GM12878 (cell line): ENCODE data around the gene LRTM2. TPM values are rescaled to one million over a fixed set of nuclear protein-coding genes. Genes with fewer than 3 reads are reported as not detected.

Experiments
- ETV6 ChIP-seq, 2 experiments: fragments of 450-650 bp in 1 of 2; IDR thresholded peaks in 1 of 2; conservative IDR thresholded peaks in 1 of 2; 2 replicates each; pipeline ENCODE4 v1.6.1; 2014; ENCODE audit warnings: antibody characterized with exemption in 1 of 2, borderline replicate concordance in 1 of 2, low read depth in 1 of 2, mild to moderate bottlenecking in 1 of 2, moderate library complexity in 1 of 2
- FOXM1 ChIP-seq: IDR thresholded peaks from 2 replicates; pipeline ENCODE4 v1.6.1; 2012; ENCODE audit warnings: low read depth, mild to moderate bottlenecking, inconsistent platforms, low read length, moderate library complexity
- HCFC1 ChIP-seq: fragments of 150-350 bp; IDR thresholded peaks from 2 replicates; pipeline ENCODE4 v1.6.1; 2014; ENCODE audit warnings: low read length
- LARP7 ChIP-seq: fragments of 450-650 bp; IDR thresholded peaks from 2 replicates; pipeline ENCODE4 v1.6.1; 2017; ENCODE audit warnings: mild to moderate bottlenecking
- NR2F1 ChIP-seq: fragments of 450-650 bp; conservative IDR thresholded peaks from 2 replicates; pipeline ENCODE4 v1.6.1; 2017; ENCODE audit warnings: mild to moderate bottlenecking
- RCOR1 ChIP-seq: conservative IDR thresholded peaks from 2 replicates; pipeline ENCODE4 v1.6.1; 2012; ENCODE audit warnings: low read depth, low read length, improper control_type of control experiment
- SIN3A ChIP-seq: IDR thresholded peaks from 2 replicates; pipeline ENCODE4 v1.6.1; 2012; ENCODE audit warnings: low read depth, low read length, improper control_type of control experiment
- SMARCA5 ChIP-seq: fragments of 450-650 bp; IDR thresholded peaks from 2 replicates; pipeline ENCODE4 v1.6.1; 2017; ENCODE audit warnings: mild to moderate bottlenecking
- SP1 ChIP-seq: IDR thresholded peaks from one replicate; pipeline ENCODE4 v1.6.1; 2011; ENCODE audit warnings: low read depth, low read length
- SUPT20H ChIP-seq: IDR thresholded peaks from 2 replicates; pipeline ENCODE4 v1.6.1; 2011; ENCODE audit warnings: low read depth, mild to moderate bottlenecking, low read length, moderate library complexity, borderline replicate concordance; ENCODE audit not compliant: control insufficient read depth
- WRNIP1 ChIP-seq: IDR thresholded peaks from 2 replicates; pipeline ENCODE4 v1.6.1; 2011; ENCODE audit warnings: low read depth, low read length, improper control_type of control experiment, borderline replicate concordance
- YBX1 ChIP-seq: fragments of 450-650 bp; IDR thresholded peaks from 2 replicates; pipeline ENCODE4 v1.6.1; 2016; ENCODE audit warnings: antibody characterized with exemption
- ZNF217 ChIP-seq: fragments of 450-650 bp; IDR thresholded peaks from 2 replicates; pipeline ENCODE4 v1.6.1; 2017; ENCODE audit warnings: antibody characterized with exemption, mild to moderate bottlenecking
- ZNF24 ChIP-seq: fragments of 450-650 bp; IDR thresholded peaks from 2 replicates; pipeline ENCODE4 v1.6.1; 2017; ENCODE audit warnings: antibody characterized with exemption, mild to moderate bottlenecking
- polyA plus RNA-seq, 11 experiments: library from polyadenylated mRNA; depleted of rRNA in 4 of 11; unstranded in 6 of 11; stranded (reverse) in 5 of 11; fragments of >200 nt; fragmentation: Nextera tagmentation in 4 of 11; fragmentation: Illumina TruSeq in 1 of 11; extraction: Ambion mirVana in 4 of 11; extraction: Trizol in 1 of 11; gene quantifications; 1 replicate in 1 of 11; 2 replicates in 10 of 11; pipeline versions ENCODE4 v1.2.1 to v1.2.3, GENCODE V29; 2011 to 2016; ENCODE audit warnings: inconsistent platforms in 2 of 11, missing spikeins in 2 of 11, low read depth in 1 of 11
- total RNA-seq, 4 experiments: library from RNA; depleted of rRNA in 3 of 4; stranded (reverse); fragments of >200 nt in 3 of 4; fragmentation: Illumina TruSeq in 1 of 4; extraction: Trizol in 1 of 4; gene quantifications; 2 replicates each; pipeline versions ENCODE4 v1.2.1 to v1.2.3, GENCODE V29; 2013 to 2021
- TF ChIP-seq, protein P1 (sequence below): fragments of 450-650 bp; IDR thresholded peaks from 2 replicates; pipeline ENCODE4 v1.6.1; 2017; ENCODE audit warnings: antibody characterized with exemption, mild to moderate bottlenecking, moderate library complexity
- TF ChIP-seq, protein P2 (sequence below): fragments of 450-650 bp; IDR thresholded peaks from 2 replicates; pipeline ENCODE4 v1.6.1; 2017; ENCODE audit warnings: mild to moderate bottlenecking, low read depth, inconsistent platforms; ENCODE audit not compliant: poor library complexity, severe bottlenecking
- TF ChIP-seq, protein P3 (sequence below): fragments of 150-350 bp; IDR thresholded peaks from 2 replicates; pipeline ENCODE4 v1.6.1; 2016; ENCODE audit warnings: low read depth, low read length
- TF ChIP-seq, protein P4 (sequence below): IDR thresholded peaks from 2 replicates; pipeline ENCODE4 v1.6.1; 2012; ENCODE audit warnings: low read depth, low read length, improper control_type of control experiment
- TF ChIP-seq, protein P5 (sequence below): fragments of 450-650 bp; conservative IDR thresholded peaks from 2 replicates; pipeline ENCODE4 v1.6.1; 2017; ENCODE audit warnings: mild to moderate bottlenecking, moderate library complexity

LRTM2 gene
- total and polyA plus RNA-seq, 10 of the 15 experiments (the other 5 are each of a cell fraction or from before 2014, with no cell fraction given): 0.05 TPM; not detected in 9

DNA sequence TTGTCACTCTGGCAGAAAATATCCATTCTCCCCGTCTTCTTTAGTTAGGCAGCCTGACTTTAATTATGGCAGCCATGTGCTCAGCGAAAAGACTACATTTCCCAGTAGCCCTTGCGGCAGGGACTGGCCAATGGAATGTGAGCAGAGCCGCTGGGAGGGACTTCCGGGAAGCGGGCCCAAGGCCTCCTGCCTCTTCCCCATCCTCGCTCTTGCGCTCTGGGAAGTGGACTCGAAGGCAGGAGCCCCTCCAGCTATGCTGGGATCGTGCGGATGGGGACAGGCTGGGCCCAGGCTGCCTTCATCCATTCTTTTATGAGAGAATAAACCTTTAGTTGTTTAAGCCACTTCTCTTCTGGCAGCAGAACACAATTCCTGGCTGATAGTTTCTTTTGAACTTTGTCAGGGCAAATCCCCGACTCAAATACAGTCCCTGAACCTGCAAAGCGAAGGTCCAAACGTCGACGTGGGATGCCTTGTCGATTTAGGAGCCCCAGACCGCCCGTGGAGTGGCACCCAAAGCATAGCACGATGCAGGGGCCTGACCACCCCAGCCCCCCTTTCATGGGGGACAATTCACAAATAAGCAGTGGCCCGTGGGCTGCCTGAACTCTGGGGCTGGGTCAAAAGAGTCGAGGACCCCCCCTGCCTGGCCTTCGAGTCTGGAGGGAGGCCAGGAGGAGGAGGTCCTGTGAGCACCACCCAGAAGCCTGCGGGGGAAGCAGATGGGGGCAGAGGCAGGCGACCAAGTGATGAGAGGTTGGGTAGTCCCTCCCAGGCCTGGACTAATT lies 15.6 kb upstream of the LRTM2 start (continued):
- TF ChIP-seq, protein P1, sequence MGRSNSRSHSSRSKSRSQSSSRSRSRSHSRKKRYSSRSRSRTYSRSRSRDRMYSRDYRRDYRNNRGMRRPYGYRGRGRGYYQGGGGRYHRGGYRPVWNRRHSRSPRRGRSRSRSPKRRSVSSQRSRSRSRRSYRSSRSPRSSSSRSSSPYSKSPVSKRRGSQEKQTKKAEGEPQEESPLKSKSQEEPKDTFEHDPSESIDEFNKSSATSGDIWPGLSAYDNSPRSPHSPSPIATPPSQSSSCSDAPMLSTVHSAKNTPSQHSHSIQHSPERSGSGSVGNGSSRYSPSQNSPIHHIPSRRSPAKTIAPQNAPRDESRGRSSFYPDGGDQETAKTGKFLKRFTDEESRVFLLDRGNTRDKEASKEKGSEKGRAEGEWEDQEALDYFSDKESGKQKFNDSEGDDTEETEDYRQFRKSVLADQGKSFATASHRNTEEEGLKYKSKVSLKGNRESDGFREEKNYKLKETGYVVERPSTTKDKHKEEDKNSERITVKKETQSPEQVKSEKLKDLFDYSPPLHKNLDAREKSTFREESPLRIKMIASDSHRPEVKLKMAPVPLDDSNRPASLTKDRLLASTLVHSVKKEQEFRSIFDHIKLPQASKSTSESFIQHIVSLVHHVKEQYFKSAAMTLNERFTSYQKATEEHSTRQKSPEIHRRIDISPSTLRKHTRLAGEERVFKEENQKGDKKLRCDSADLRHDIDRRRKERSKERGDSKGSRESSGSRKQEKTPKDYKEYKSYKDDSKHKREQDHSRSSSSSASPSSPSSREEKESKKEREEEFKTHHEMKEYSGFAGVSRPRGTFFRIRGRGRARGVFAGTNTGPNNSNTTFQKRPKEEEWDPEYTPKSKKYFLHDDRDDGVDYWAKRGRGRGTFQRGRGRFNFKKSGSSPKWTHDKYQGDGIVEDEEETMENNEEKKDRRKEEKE: no peak
- TF ChIP-seq ZNF24: no peak
- peak; percentile 64 for TF ChIP-seq SP1
- no peak for TF ChIP-seq LARP7
- TF ChIP-seq FOXM1: no peak
- no peak for TF ChIP-seq ETV6 (conservative IDR thresholded peaks at IDR 0.05 in 1 of 2, IDR thresholded peaks at IDR 0.05 in 1 of 2; ENCODE audit: borderline replicate concordance in 1 of 2, low read depth in 1 of 2)
- TF ChIP-seq, protein P2, sequence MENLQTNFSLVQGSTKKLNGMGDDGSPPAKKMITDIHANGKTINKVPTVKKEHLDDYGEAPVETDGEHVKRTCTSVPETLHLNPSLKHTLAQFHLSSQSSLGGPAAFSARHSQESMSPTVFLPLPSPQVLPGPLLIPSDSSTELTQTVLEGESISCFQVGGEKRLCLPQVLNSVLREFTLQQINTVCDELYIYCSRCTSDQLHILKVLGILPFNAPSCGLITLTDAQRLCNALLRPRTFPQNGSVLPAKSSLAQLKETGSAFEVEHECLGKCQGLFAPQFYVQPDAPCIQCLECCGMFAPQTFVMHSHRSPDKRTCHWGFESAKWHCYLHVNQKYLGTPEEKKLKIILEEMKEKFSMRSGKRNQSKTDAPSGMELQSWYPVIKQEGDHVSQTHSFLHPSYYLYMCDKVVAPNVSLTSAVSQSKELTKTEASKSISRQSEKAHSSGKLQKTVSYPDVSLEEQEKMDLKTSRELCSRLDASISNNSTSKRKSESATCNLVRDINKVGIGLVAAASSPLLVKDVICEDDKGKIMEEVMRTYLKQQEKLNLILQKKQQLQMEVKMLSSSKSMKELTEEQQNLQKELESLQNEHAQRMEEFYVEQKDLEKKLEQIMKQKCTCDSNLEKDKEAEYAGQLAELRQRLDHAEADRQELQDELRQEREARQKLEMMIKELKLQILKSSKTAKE: no peak
- TF ChIP-seq, protein P3, sequence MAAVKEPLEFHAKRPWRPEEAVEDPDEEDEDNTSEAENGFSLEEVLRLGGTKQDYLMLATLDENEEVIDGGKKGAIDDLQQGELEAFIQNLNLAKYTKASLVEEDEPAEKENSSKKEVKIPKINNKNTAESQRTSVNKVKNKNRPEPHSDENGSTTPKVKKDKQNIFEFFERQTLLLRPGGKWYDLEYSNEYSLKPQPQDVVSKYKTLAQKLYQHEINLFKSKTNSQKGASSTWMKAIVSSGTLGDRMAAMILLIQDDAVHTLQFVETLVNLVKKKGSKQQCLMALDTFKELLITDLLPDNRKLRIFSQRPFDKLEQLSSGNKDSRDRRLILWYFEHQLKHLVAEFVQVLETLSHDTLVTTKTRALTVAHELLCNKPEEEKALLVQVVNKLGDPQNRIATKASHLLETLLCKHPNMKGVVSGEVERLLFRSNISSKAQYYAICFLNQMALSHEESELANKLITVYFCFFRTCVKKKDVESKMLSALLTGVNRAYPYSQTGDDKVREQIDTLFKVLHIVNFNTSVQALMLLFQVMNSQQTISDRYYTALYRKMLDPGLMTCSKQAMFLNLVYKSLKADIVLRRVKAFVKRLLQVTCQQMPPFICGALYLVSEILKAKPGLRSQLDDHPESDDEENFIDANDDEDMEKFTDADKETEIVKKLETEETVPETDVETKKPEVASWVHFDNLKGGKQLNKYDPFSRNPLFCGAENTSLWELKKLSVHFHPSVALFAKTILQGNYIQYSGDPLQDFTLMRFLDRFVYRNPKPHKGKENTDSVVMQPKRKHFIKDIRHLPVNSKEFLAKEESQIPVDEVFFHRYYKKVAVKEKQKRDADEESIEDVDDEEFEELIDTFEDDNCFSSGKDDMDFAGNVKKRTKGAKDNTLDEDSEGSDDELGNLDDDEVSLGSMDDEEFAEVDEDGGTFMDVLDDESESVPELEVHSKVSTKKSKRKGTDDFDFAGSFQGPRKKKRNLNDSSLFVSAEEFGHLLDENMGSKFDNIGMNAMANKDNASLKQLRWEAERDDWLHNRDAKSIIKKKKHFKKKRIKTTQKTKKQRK: no peak
- TF ChIP-seq NR2F1: no peak
- TF ChIP-seq SIN3A: no peak
- TF ChIP-seq YBX1: no peak
- TF ChIP-seq SUPT20H: no peak
- no peak for TF ChIP-seq WRNIP1
- no peak for TF ChIP-seq SMARCA5
- TF ChIP-seq RCOR1: no peak
- peak; percentile 92 for TF ChIP-seq HCFC1
- TF ChIP-seq, protein P4, sequence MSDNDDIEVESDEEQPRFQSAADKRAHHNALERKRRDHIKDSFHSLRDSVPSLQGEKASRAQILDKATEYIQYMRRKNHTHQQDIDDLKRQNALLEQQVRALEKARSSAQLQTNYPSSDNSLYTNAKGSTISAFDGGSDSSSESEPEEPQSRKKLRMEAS: peak; percentile 69
- TF ChIP-seq, protein P5, sequence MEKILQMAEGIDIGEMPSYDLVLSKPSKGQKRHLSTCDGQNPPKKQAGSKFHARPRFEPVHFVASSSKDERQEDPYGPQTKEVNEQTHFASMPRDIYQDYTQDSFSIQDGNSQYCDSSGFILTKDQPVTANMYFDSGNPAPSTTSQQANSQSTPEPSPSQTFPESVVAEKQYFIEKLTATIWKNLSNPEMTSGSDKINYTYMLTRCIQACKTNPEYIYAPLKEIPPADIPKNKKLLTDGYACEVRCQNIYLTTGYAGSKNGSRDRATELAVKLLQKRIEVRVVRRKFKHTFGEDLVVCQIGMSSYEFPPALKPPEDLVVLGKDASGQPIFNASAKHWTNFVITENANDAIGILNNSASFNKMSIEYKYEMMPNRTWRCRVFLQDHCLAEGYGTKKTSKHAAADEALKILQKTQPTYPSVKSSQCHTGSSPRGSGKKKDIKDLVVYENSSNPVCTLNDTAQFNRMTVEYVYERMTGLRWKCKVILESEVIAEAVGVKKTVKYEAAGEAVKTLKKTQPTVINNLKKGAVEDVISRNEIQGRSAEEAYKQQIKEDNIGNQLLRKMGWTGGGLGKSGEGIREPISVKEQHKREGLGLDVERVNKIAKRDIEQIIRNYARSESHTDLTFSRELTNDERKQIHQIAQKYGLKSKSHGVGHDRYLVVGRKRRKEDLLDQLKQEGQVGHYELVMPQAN: no peak
- no peak for TF ChIP-seq ZNF217
